ENCODE results near the gene WBP11.

- no peak for TF ChIP-seq CTCF (IDR thresholded peaks at IDR 0.05 in 8 of 11, conservative IDR thresholded peaks at IDR 0.05 in 3 of 11)
- no peak for TF ChIP-seq POLR2A (IDR thresholded peaks at IDR 0.05)
Measured at GRCh38 chr12:14833336-14833735, 30.1 kb upstream of the WBP11 start.

Data from spleen (tissue), 7 donors.